Measurements from ENCODE around the gene FRMD1.

DNA sequence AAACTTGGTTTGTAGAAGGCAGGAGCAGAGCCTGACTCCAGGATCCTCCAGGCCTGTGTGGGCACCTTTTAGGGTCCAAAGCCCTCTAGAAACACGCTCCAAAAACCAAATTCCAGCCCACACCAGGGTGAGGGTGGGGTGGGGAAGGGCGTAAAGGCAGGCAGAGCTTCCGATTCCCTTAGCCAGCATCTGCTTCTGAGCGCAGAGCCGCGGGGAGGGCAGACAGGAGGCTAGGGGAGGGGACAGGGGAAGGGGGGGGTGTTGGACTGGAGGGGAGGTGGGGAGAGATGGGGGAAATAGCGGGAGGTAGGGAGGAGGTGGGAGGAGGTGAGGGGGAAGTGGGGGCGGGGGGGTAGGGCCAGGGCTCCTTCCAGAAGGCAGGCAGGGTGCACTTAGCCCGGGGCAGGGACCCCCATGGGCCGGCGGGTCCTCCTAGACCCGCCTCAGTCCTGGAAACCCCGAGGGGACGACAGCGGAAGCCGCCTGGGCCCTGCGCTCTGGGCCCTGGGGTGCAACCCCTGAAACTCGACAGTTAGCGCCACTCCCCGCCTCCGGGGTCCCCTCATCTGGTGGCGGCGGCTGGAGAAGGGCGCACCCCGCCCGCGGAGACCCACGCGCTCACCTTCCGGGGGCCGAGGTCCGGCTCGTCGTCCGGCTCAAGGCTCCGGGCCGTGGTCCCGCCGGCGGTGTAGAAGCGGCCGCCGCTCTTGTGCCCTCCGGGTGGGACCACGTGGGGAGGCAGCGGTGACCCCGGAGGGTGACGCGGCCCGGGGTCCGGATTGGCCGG, 22.0 kb upstream of the FRMD1 start:
- TF ChIP-seq GATA2 (IDR thresholded peaks at IDR 0.05; ENCODE audit: low read depth, low read length) (no peak), GATA3 (IDR thresholded peaks at IDR 0.05; ENCODE audit: low read depth, low read length) (no peak)

Measured in SH-SY5Y (cell line).